ENCODE results near the gene SLC6A7. TPM values are rescaled to one million over a fixed set of nuclear protein-coding genes. Genes with fewer than 3 reads are reported as not detected.

SLC6A7 gene
- total RNA-seq, 1 experiment from 2014 or later = not detected

DNA sequence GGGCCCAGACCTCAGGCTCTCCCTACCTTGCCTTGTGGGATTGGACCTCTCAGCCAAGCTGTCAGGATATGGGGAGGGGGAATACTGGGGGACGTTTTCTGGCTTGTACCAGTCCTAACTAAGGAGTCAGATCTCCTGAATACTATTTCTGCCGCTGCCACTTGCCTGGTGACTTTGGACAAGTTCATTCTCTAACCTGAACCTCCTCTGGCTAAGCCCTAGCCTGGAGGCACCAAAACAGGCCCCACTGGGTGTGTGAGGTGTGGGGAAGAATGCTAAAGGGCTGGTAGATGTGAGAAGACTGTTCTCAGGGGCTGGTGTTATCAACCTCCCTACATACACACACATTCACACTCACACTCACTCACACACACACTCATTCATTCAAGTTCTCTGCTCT, 1.1 kb downstream of the SLC6A7 start:
- Histone ChIP-seq H3K27ac (ENCODE audit: low read depth, low read length, poor library complexity, severe bottlenecking) (no peak overlapping the region), H3K36me3 (ENCODE audit: insufficient read depth, low read length, poor library complexity, severe bottlenecking) (no peaks in the 10 kb centered on the region), H3K4me1 (ENCODE audit: insufficient read depth, low read length, poor library complexity, severe bottlenecking) (no peaks in the 10 kb centered on the region), H3K4me3 (ENCODE audit: low read depth, low read length, poor library complexity, severe bottlenecking) (no peak overlapping the region), H3K27me3 (replicated peaks; ENCODE audit: insufficient read depth, low read depth, low read length, poor library complexity) (peaks cover 38% of the 10 kb centered on the region), H3K9me3 (ENCODE audit: low read depth, low read length, poor library complexity, severe bottlenecking) (no peaks in the 10 kb centered on the region)
- BruUV-seq (replicated peaks) = no TSS peak
- ChIA-PET POLR2A (ENCODE audit: low non-redundant PET) (no interaction called here), CTCF (no interaction called here)
- intact Hi-C loops (cut with micrococcal nuclease; ENCODE audit: unreplicated experiment) = no loop called here
- no peak for DNase-seq (ENCODE audit: low spot score)
- TF ChIP-seq, protein P1, sequence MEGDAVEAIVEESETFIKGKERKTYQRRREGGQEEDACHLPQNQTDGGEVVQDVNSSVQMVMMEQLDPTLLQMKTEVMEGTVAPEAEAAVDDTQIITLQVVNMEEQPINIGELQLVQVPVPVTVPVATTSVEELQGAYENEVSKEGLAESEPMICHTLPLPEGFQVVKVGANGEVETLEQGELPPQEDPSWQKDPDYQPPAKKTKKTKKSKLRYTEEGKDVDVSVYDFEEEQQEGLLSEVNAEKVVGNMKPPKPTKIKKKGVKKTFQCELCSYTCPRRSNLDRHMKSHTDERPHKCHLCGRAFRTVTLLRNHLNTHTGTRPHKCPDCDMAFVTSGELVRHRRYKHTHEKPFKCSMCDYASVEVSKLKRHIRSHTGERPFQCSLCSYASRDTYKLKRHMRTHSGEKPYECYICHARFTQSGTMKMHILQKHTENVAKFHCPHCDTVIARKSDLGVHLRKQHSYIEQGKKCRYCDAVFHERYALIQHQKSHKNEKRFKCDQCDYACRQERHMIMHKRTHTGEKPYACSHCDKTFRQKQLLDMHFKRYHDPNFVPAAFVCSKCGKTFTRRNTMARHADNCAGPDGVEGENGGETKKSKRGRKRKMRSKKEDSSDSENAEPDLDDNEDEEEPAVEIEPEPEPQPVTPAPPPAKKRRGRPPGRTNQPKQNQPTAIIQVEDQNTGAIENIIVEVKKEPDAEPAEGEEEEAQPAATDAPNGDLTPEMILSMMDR (conservative IDR thresholded peaks at IDR 0.05; ENCODE audit: low read depth, low read length) = no peak
- TF ChIP-seq EZH2 (IDR thresholded peaks at IDR 0.05; ENCODE audit: borderline replicate concordance, low read depth, low read length, poor library complexity, severe bottlenecking) = no peak

DNA sequence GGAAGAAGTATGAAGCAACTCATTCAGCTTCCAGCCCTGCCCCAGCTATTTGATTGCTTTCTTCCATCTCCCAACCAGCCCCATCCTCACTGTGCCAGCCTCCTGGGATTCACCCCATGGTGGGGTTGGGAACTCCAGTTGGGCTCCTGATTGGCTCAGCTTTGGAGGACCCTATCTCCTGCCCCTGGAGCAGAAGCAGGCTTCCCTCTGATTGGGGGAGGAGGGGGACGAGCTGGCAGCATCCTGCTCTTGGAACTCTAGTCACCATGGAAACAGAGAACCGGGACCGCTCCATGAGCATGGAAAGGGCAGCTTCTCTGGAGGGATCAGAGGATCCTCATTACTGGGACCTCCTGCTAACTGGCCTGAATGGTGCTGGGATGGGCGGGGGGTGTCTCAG, 2.6 kb downstream of the SLC6A7 start:
- Histone ChIP-seq H3K4me3 (ENCODE audit: low read depth, low read length, poor library complexity, severe bottlenecking) (no peak overlapping the region), H3K36me3 (ENCODE audit: insufficient read depth, low read length, poor library complexity, severe bottlenecking) (no peaks in the 10 kb centered on the region), H3K27me3 (replicated peaks; ENCODE audit: insufficient read depth, low read depth, low read length, poor library complexity) (peaks cover 38% of the 10 kb centered on the region), H3K27ac (ENCODE audit: low read depth, low read length, poor library complexity, severe bottlenecking) (no peak overlapping the region), H3K4me1 (ENCODE audit: insufficient read depth, low read length, poor library complexity, severe bottlenecking) (no peaks in the 10 kb centered on the region), H3K9me3 (ENCODE audit: low read depth, low read length, poor library complexity, severe bottlenecking) (no peaks in the 10 kb centered on the region)
- intact Hi-C loops (cut with micrococcal nuclease; ENCODE audit: unreplicated experiment) = no loop called here
- no TSS peak for BruUV-seq (replicated peaks)
- TF ChIP-seq EZH2 (IDR thresholded peaks at IDR 0.05; ENCODE audit: borderline replicate concordance, low read depth, low read length, poor library complexity, severe bottlenecking) = no peak
- TF ChIP-seq, protein P1 (conservative IDR thresholded peaks at IDR 0.05; ENCODE audit: low read depth, low read length) = no peak
- no peak for DNase-seq (ENCODE audit: low spot score)
- POLR2A ChIA-PET (ENCODE audit: low non-redundant PET) = no interaction called here
- CTCF ChIA-PET = interaction anchor here (1.4 kb wide), 1 partner anchor 17 kb away, joined by 4 read pairs; no protein-coding TSS in a partner anchor

DNA sequence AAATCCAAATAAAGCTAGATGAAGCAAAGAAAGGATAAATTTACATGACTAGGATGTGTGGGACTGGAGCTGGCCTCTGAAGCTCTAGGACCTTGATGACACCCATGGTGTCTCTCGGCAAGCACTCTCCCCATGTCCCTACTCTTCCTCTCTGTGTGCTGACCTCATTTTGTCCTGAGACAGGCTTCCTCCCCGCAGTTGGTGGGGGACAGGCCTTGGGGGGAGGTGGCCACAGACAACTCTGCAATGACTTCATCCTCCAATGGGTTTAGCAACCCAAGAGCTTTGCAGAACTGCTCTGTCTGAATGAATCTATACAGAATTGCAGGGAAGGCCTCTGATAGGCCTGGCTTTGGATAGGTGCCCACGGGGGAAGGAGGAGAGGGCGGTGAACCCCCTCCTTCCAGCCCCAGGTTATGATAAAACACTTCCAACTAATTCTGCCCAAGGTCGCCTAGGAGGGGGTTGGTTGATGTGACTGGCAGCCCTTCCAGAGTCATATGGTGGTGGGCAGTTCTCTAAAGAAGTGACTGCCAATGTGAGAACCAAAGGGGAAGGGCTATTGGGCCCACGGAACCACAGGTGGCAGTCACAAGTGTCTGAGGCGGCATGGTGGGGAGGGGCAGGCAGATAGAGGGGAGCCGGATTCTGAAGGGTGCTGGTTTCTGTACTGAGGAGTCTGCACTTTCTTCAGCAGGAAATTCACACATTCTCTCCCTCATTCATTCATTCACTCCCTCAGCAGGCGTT, 6.0 kb downstream of the SLC6A7 start:
- Histone ChIP-seq H3K4me1 (ENCODE audit: insufficient read depth, low read length, poor library complexity, severe bottlenecking) (no peaks in the 10 kb centered on the region), H3K27me3 (replicated peaks; ENCODE audit: insufficient read depth, low read depth, low read length, poor library complexity) (peaks cover 7% of the 10 kb centered on the region), H3K36me3 (ENCODE audit: insufficient read depth, low read length, poor library complexity, severe bottlenecking) (no peaks in the 10 kb centered on the region), H3K9me3 (ENCODE audit: low read depth, low read length, poor library complexity, severe bottlenecking) (no peaks in the 10 kb centered on the region), H3K4me3 (ENCODE audit: low read depth, low read length, poor library complexity, severe bottlenecking) (no peak overlapping the region), H3K27ac (ENCODE audit: low read depth, low read length, poor library complexity, severe bottlenecking) (no peak overlapping the region)
- intact Hi-C loops (cut with micrococcal nuclease; ENCODE audit: unreplicated experiment) = no loop called here
- TF ChIP-seq, protein P1 (conservative IDR thresholded peaks at IDR 0.05; ENCODE audit: low read depth, low read length) = no peak
- no peak for TF ChIP-seq EZH2 (IDR thresholded peaks at IDR 0.05; ENCODE audit: borderline replicate concordance, low read depth, low read length, poor library complexity, severe bottlenecking)
- ChIA-PET POLR2A (ENCODE audit: low non-redundant PET) (no interaction called here), CTCF (no interaction called here)
- DNase-seq (ENCODE audit: low spot score) = no peak
- BruUV-seq (replicated peaks) = no TSS peak
